ENCODE data around the gene NCKAP1. TPM values are rescaled to one million over a fixed set of nuclear protein-coding genes. Genes with fewer than 3 reads are reported as not detected.
A peak's percentile ranks its signal among the peaks of the same experiment; 100 is the strongest.

Gene NCKAP1
- total RNA-seq, 1 experiment from 2014 or later = 112 TPM

- Histone ChIP-seq H2BK5ac (ENCODE audit: insufficient read length, low read length) (no peak overlapping the region), H3K56ac (ENCODE audit: insufficient read length, low read depth, low read length) (no peak overlapping the region)
- no CpG with 5 or more reads among the region's 2 CpGs for WGBS (ENCODE audit: extremely low coverage, insufficient read length, low lambda C conversion rate)
Measured at GRCh38 chr2:183014005-183014404, 24.3 kb downstream of the NCKAP1 start.

More at GRCh38 chr2:183014005-183014404, 24.3 kb downstream of the NCKAP1 start:
- Mint-ChIP-seq H3K4me1 (peaks cover 44 to 63% of the 10 kb centered on the region in 2 experiments), H3K36me3 (ENCODE audit: insufficient read depth in 1 of 3, low read depth in 3 of 3) (peaks cover 23 to 27% (median 24%) of the 10 kb centered on the region in 3 experiments), H3K4me3 (no peak overlapping the region), H3K27ac (peak overlapping the region in 1 of 3 experiments; percentile 65; a peak in 2 of 7 replicates), H3K9me3 (peaks cover 11 to 13% of the 10 kb centered on the region in 2 experiments; a peak in 4 of 5 replicates), H3K27me3 (ENCODE audit: low read depth) (no peaks in the 10 kb centered on the region; the same call in 1 of the 2 replicates)
- no peak overlapping the region for H3K4ac ChIP-seq (ENCODE audit: low read depth, low read length)
- no peak overlapping the region for H3K9ac ChIP-seq (ENCODE audit: extremely low read depth, insufficient read length, low read length)
- no peak overlapping the region for H2BK15ac ChIP-seq (ENCODE audit: low read depth, low read length)
- H3K79me2 ChIP-seq (ENCODE audit: insufficient read depth, low read length) = peaks cover 19% of the 10 kb centered on the region; the same call in 1 of the 2 replicates
- no peak overlapping the region for H3K27ac ChIP-seq (ENCODE audit: insufficient read length, low read depth, low read length)
- peaks cover 11% of the 10 kb centered on the region; the same call in 1 of the 2 replicates for H3K4me1 ChIP-seq (ENCODE audit: insufficient read depth, low read length)
- H4K91ac ChIP-seq (ENCODE audit: insufficient read length, low read depth, low read length) = no peak overlapping the region
- no peak overlapping the region for H2AFZ ChIP-seq (ENCODE audit: low read length)
- H2BK120ac ChIP-seq (ENCODE audit: low read depth, low read length, poor library complexity, severe bottlenecking) = no peak overlapping the region
- no peaks in the 10 kb centered on the region for H3K27me3 ChIP-seq (ENCODE audit: insufficient read depth, low read length)
- H3K23me2 ChIP-seq (ENCODE audit: insufficient read length, low read depth, low read length, poor library complexity, severe bottlenecking) = peaks cover 3% of the 10 kb centered on the region
- no peak for DNase-seq
- peaks cover 8% of the 10 kb centered on the region for H3K79me1 ChIP-seq (ENCODE audit: insufficient read depth, low read depth, low read length, poor library complexity, severe bottlenecking)
- H4K5ac ChIP-seq (ENCODE audit: insufficient read length, low read depth, low read length) = no peak overlapping the region
- H2BK20ac ChIP-seq (ENCODE audit: low read depth, low read length, poor library complexity, severe bottlenecking) = no peak overlapping the region
- H4K20me1 ChIP-seq (ENCODE audit: control insufficient read depth, insufficient read depth, insufficient read length) = no peaks in the 10 kb centered on the region
- H3K4me2 ChIP-seq (ENCODE audit: insufficient read depth, insufficient read length, low read length) = no peak overlapping the region
- H2BK12ac ChIP-seq (ENCODE audit: insufficient read length, low read depth, low read length) = no peak overlapping the region
- no peaks in the 10 kb centered on the region for H3K9me3 ChIP-seq (ENCODE audit: control insufficient read depth, low read depth, low read length)
- no peak overlapping the region for H3K14ac ChIP-seq (ENCODE audit: insufficient read depth, low read length)
- no peak overlapping the region for H4K8ac ChIP-seq (replicated peaks; ENCODE audit: insufficient read length, low read depth, low read length)
- H3K18ac ChIP-seq (ENCODE audit: insufficient read length, low read depth, low read length) = no peak overlapping the region
- no peak overlapping the region for H2AK5ac ChIP-seq (ENCODE audit: insufficient read length, low read length)
- no peak overlapping the region for H3T11ph ChIP-seq (ENCODE audit: low read length)
- no peak overlapping the region for H3K23ac ChIP-seq (ENCODE audit: insufficient read length, low read depth, low read length)
- TF ChIP-seq, protein P1, sequence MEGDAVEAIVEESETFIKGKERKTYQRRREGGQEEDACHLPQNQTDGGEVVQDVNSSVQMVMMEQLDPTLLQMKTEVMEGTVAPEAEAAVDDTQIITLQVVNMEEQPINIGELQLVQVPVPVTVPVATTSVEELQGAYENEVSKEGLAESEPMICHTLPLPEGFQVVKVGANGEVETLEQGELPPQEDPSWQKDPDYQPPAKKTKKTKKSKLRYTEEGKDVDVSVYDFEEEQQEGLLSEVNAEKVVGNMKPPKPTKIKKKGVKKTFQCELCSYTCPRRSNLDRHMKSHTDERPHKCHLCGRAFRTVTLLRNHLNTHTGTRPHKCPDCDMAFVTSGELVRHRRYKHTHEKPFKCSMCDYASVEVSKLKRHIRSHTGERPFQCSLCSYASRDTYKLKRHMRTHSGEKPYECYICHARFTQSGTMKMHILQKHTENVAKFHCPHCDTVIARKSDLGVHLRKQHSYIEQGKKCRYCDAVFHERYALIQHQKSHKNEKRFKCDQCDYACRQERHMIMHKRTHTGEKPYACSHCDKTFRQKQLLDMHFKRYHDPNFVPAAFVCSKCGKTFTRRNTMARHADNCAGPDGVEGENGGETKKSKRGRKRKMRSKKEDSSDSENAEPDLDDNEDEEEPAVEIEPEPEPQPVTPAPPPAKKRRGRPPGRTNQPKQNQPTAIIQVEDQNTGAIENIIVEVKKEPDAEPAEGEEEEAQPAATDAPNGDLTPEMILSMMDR (conservative IDR thresholded peaks at IDR 0.05) = no peak

Data from H9 (cell line).